ENCODE measurements around the gene SIRT3.

Gene SIRT3

DNA sequence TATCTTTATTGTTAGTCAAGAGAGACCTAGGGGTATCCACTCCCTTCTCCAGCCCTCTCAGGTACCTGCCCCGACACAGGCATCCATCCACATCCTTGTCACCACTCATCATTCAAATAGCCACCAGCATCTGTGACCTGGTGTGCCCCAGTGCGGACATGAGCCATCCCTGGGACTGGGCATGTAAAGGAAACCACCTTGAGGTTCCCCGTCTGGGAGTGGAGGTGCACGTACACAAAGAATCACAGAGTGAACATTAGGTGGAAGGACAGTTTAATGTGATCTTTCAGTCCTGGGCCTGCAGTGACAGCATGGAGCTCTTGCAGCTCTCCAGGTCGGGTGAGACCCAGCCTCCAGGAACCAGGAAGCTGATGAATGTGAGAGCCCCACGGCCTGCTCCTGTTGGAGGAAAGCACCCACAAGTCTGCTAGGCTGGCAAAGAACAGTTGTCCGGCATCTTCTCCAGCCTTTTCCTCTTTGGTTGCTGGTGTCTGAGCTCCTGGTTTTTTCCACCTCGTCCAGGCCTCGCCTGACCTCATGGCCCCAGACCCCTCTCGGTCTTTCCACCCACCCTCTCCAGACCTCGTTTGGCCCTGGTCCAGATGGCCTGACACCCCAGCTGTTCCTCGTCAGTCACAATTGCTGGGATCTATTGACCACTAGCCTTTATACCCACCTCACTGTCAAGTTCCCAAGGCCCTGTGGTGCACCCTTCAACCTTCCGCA, 17.2 kb upstream of the SIRT3 start:
- Histone ChIP-seq H3K79me1 (ENCODE audit: low read depth, low read length) (no peaks in the 10 kb centered on the region), H3K18ac (ENCODE audit: low read length) (no peak overlapping the region), H3K9ac (ENCODE audit: low read depth, low read length, poor library complexity) (no peak overlapping the region), H3K27ac (replicated peaks; ENCODE audit: low read length) (no peak overlapping the region), H2BK5ac (ENCODE audit: low read length) (no peak overlapping the region), H3K4ac (ENCODE audit: low read length) (no peak overlapping the region), H3K9me3 (replicated peaks in 1 of 2; ENCODE audit: control insufficient read depth in 2 of 2, insufficient read depth in 1 of 2, low read depth in 1 of 2, low read length in 2 of 2) (no peaks in the 10 kb centered on the region), H2AFZ (ENCODE audit: low read length) (no peak overlapping the region), H3K4me3 (ENCODE audit: low read length in 2 of 2) (no peak overlapping the region), H3K4me2 (ENCODE audit: insufficient read depth, low read length, poor library complexity, severe bottlenecking) (no peak overlapping the region), H4K8ac (ENCODE audit: low read depth, low read length) (no peak overlapping the region), H2BK15ac (ENCODE audit: low read length) (no peak overlapping the region), H4K91ac (ENCODE audit: low read depth, low read length, poor library complexity) (no peak overlapping the region), H3K36me3 (replicated peaks in 1 of 2; ENCODE audit: control insufficient read depth in 2 of 2, insufficient read depth in 2 of 2, low read length in 2 of 2) (peaks cover 35 to 57% of the 10 kb centered on the region in 2 donors), H3K4me1 (ENCODE audit: control insufficient read depth in 2 of 2, insufficient read depth in 1 of 2, low read depth in 1 of 2, low read length in 2 of 2) (no peaks in the 10 kb centered on the region), H2BK120ac (ENCODE audit: low read depth, low read length) (no peak overlapping the region), H2AK5ac (ENCODE audit: low read depth, low read length) (no peak overlapping the region), H2BK12ac (ENCODE audit: low read length) (no peak overlapping the region), H3K27me3 (ENCODE audit: control insufficient read depth in 3 of 3, insufficient read depth in 3 of 3, low read depth in 1 of 3, low read length in 3 of 3) (no peaks in the 10 kb centered on the region), H3K14ac (ENCODE audit: low read length) (no peak overlapping the region), H3K23ac (ENCODE audit: low read depth, low read length, poor library complexity) (no peak overlapping the region)
- DNase-seq (ENCODE audit: low spot score): no peak
- WGBS, 2 donors (ENCODE audit: extremely low coverage in 2 of 2, insufficient read length in 2 of 2, insufficient replicate concordance in 1 of 2): no CpG with 5 or more reads among the region's 13 CpGs

DNA sequence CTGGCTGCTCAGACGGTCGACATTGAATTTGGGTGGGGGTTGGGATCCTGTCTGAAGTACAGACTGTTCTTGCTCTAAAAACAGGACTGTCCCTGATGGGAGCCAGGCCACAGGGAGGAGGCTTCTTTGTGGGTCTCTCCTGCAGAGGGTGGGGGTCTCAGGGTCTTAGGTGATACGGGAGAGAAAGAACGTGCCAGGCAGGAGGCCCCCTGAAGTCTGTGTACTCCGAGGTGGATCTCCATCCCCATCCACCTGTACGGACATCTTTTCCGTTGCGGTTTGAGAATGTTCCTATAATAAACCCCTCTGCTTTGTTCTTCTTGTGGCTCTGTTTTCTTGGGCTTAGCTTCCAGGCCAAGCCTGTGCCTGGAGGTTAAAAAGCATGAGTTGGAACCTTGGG, 16.5 kb upstream of the SIRT3 start:
- no peak overlapping the region for H3K4me3 ChIP-seq (ENCODE audit: low read length in 2 of 2)
- H3K4ac ChIP-seq (ENCODE audit: low read length): no peak overlapping the region
- no peaks in the 10 kb centered on the region for H3K4me1 ChIP-seq (ENCODE audit: control insufficient read depth in 2 of 2, insufficient read depth in 1 of 2, low read depth in 1 of 2, low read length in 2 of 2)
- DNase-seq (ENCODE audit: low spot score): no peak
- H4K91ac ChIP-seq (ENCODE audit: low read depth, low read length, poor library complexity): no peak overlapping the region
- H3K23ac ChIP-seq (ENCODE audit: low read depth, low read length, poor library complexity): no peak overlapping the region
- H2BK12ac ChIP-seq (ENCODE audit: low read length): no peak overlapping the region
- no peak overlapping the region for H3K18ac ChIP-seq (ENCODE audit: low read length)
- H2BK120ac ChIP-seq (ENCODE audit: low read depth, low read length): no peak overlapping the region
- no peak overlapping the region for H3K27ac ChIP-seq (replicated peaks; ENCODE audit: low read length)
- no peaks in the 10 kb centered on the region for H3K27me3 ChIP-seq (ENCODE audit: control insufficient read depth in 3 of 3, insufficient read depth in 3 of 3, low read depth in 1 of 3, low read length in 3 of 3)
- H3K9me3 ChIP-seq (replicated peaks in 1 of 2; ENCODE audit: control insufficient read depth in 2 of 2, insufficient read depth in 1 of 2, low read depth in 1 of 2, low read length in 2 of 2): no peaks in the 10 kb centered on the region
- no peak overlapping the region for H2AK5ac ChIP-seq (ENCODE audit: low read depth, low read length)
- no peak overlapping the region for H3K14ac ChIP-seq (ENCODE audit: low read length)
- no CpG with 5 or more reads among the region's 8 CpGs for WGBS, 2 donors (ENCODE audit: extremely low coverage in 2 of 2, insufficient read length in 2 of 2, insufficient replicate concordance in 1 of 2)
- no peaks in the 10 kb centered on the region for H3K79me1 ChIP-seq (ENCODE audit: low read depth, low read length)
- H3K4me2 ChIP-seq (ENCODE audit: insufficient read depth, low read length, poor library complexity, severe bottlenecking): no peak overlapping the region
- no peak overlapping the region for H3K9ac ChIP-seq (ENCODE audit: low read depth, low read length, poor library complexity)
- H4K8ac ChIP-seq (ENCODE audit: low read depth, low read length): no peak overlapping the region
- H2BK5ac ChIP-seq (ENCODE audit: low read length): no peak overlapping the region
- no peak overlapping the region for H2AFZ ChIP-seq (ENCODE audit: low read length)
- peaks cover 35 to 64% of the 10 kb centered on the region in 2 donors for H3K36me3 ChIP-seq (replicated peaks in 1 of 2; ENCODE audit: control insufficient read depth in 2 of 2, insufficient read depth in 2 of 2, low read length in 2 of 2)
- no peak overlapping the region for H2BK15ac ChIP-seq (ENCODE audit: low read length)

DNA sequence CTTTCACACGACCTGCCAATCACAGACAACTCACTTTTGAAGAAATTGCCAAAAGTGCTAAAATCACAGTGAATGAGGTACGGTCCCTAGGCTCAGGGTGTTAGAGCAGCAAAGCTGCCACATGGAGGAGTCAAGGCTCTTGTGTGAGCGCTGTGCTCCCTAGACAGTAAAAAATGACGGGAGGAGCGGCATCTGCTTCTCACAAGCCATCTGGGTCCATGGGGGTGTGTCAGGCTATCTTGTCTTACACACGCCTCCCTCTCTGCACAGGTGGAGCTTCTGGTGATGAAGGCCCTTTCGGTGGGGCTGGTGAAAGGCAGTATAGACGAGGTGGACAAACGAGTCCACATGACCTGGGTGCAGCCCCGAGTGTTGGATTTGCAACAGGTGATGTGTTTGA, 15.4 kb upstream of the SIRT3 start:
- H3K18ac ChIP-seq (ENCODE audit: low read length): no peak overlapping the region
- no peak overlapping the region for H3K27ac ChIP-seq (replicated peaks; ENCODE audit: low read length)
- H4K91ac ChIP-seq (ENCODE audit: low read depth, low read length, poor library complexity): no peak overlapping the region
- no peak overlapping the region for H2BK15ac ChIP-seq (ENCODE audit: low read length)
- H2BK12ac ChIP-seq (ENCODE audit: low read length): no peak overlapping the region
- H3K4me1 ChIP-seq (ENCODE audit: control insufficient read depth in 2 of 2, insufficient read depth in 1 of 2, low read depth in 1 of 2, low read length in 2 of 2): no peaks in the 10 kb centered on the region
- no peaks in the 10 kb centered on the region for H3K9me3 ChIP-seq (replicated peaks in 1 of 2; ENCODE audit: control insufficient read depth in 2 of 2, insufficient read depth in 1 of 2, low read depth in 1 of 2, low read length in 2 of 2)
- WGBS, 2 donors (ENCODE audit: extremely low coverage in 2 of 2, insufficient read length in 2 of 2, insufficient replicate concordance in 1 of 2): no CpG with 5 or more reads among the region's 10 CpGs
- H2BK5ac ChIP-seq (ENCODE audit: low read length): no peak overlapping the region
- no peak overlapping the region for H2BK120ac ChIP-seq (ENCODE audit: low read depth, low read length)
- H3K23ac ChIP-seq (ENCODE audit: low read depth, low read length, poor library complexity): no peak overlapping the region
- DNase-seq (ENCODE audit: low spot score): no peak
- no peak overlapping the region for H3K4me3 ChIP-seq (ENCODE audit: low read length in 2 of 2)
- no peak overlapping the region for H3K4ac ChIP-seq (ENCODE audit: low read length)
- no peak overlapping the region for H2AK5ac ChIP-seq (ENCODE audit: low read depth, low read length)
- no peak overlapping the region for H2AFZ ChIP-seq (ENCODE audit: low read length)
- no peaks in the 10 kb centered on the region for H3K27me3 ChIP-seq (ENCODE audit: control insufficient read depth in 3 of 3, insufficient read depth in 3 of 3, low read depth in 1 of 3, low read length in 3 of 3)
- peaks cover 38 to 74% of the 10 kb centered on the region in 2 donors for H3K36me3 ChIP-seq (replicated peaks in 1 of 2; ENCODE audit: control insufficient read depth in 2 of 2, insufficient read depth in 2 of 2, low read length in 2 of 2)
- H3K4me2 ChIP-seq (ENCODE audit: insufficient read depth, low read length, poor library complexity, severe bottlenecking): no peak overlapping the region
- H3K14ac ChIP-seq (ENCODE audit: low read length): no peak overlapping the region
- no peaks in the 10 kb centered on the region for H3K79me1 ChIP-seq (ENCODE audit: low read depth, low read length)
- H3K9ac ChIP-seq (ENCODE audit: low read depth, low read length, poor library complexity): no peak overlapping the region
- no peak overlapping the region for H4K8ac ChIP-seq (ENCODE audit: low read depth, low read length)

DNA sequence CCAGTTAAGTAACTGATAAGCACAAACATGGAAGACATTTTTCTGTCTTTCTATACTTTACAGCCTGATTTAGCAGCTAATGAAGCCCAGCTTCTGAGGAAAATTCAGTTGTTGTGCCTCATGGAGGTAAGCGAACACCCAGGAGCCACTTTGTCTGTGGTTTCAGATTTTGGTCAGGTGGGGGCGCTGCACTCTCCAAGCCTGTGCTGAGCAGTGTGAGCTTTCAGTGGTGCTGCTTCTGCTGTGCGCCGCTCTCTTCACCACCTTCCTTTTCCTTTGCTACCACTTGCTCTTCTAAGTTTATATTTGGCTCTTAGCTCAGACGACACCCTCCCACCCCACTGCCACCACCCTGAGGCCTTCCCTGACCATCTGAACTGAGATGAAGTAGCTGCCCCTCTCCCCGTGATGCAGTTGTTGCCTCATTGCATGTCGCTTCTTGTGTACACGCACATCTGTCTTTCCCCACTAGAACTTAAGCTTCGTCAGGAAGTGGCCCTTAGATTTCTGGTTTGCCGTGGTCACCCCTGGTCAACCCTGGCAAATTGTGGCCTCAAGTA, 14.7 kb upstream of the SIRT3 start:
- H3K36me3 ChIP-seq (replicated peaks in 1 of 2; ENCODE audit: control insufficient read depth in 2 of 2, insufficient read depth in 2 of 2, low read length in 2 of 2): peaks cover 41 to 81% of the 10 kb centered on the region in 2 donors
- no peak overlapping the region for H3K4ac ChIP-seq (ENCODE audit: low read length)
- H2BK5ac ChIP-seq (ENCODE audit: low read length): no peak overlapping the region
- no peaks in the 10 kb centered on the region for H3K27me3 ChIP-seq (ENCODE audit: control insufficient read depth in 3 of 3, insufficient read depth in 3 of 3, low read depth in 1 of 3, low read length in 3 of 3)
- no peak overlapping the region for H2AK5ac ChIP-seq (ENCODE audit: low read depth, low read length)
- no peak overlapping the region for H2BK120ac ChIP-seq (ENCODE audit: low read depth, low read length)
- no peak overlapping the region for H3K23ac ChIP-seq (ENCODE audit: low read depth, low read length, poor library complexity)
- DNase-seq (ENCODE audit: low spot score): peak; percentile 70
- no CpG with 5 or more reads among the region's 10 CpGs for WGBS, 2 donors (ENCODE audit: extremely low coverage in 2 of 2, insufficient read length in 2 of 2, insufficient replicate concordance in 1 of 2)
- H3K27ac ChIP-seq (replicated peaks; ENCODE audit: low read length): no peak overlapping the region
- H2AFZ ChIP-seq (ENCODE audit: low read length): no peak overlapping the region
- no peak overlapping the region for H3K9ac ChIP-seq (ENCODE audit: low read depth, low read length, poor library complexity)
- no peaks in the 10 kb centered on the region for H3K9me3 ChIP-seq (replicated peaks in 1 of 2; ENCODE audit: control insufficient read depth in 2 of 2, insufficient read depth in 1 of 2, low read depth in 1 of 2, low read length in 2 of 2)
- H2BK12ac ChIP-seq (ENCODE audit: low read length): no peak overlapping the region
- H3K4me2 ChIP-seq (ENCODE audit: insufficient read depth, low read length, poor library complexity, severe bottlenecking): no peak overlapping the region
- H3K79me1 ChIP-seq (ENCODE audit: low read depth, low read length): no peaks in the 10 kb centered on the region
- H2BK15ac ChIP-seq (ENCODE audit: low read length): no peak overlapping the region
- H4K8ac ChIP-seq (ENCODE audit: low read depth, low read length): no peak overlapping the region
- no peak overlapping the region for H3K14ac ChIP-seq (ENCODE audit: low read length)
- no peaks in the 10 kb centered on the region for H3K4me1 ChIP-seq (ENCODE audit: control insufficient read depth in 2 of 2, insufficient read depth in 1 of 2, low read depth in 1 of 2, low read length in 2 of 2)
- H4K91ac ChIP-seq (ENCODE audit: low read depth, low read length, poor library complexity): no peak overlapping the region
- H3K4me3 ChIP-seq (ENCODE audit: low read length in 2 of 2): no peak overlapping the region
- no peak overlapping the region for H3K18ac ChIP-seq (ENCODE audit: low read length)
